ENCODE results near the gene SKAP1. TPM values are rescaled to one million over a fixed set of nuclear protein-coding genes. Genes with fewer than 3 reads are reported as not detected.

Gene SKAP1
- total and polyA plus RNA-seq, 2 of the 13 experiments (the other 11 are each of a cell fraction or from before 2014, with no cell fraction given), result 0.21 TPM; not detected in 1

DNA sequence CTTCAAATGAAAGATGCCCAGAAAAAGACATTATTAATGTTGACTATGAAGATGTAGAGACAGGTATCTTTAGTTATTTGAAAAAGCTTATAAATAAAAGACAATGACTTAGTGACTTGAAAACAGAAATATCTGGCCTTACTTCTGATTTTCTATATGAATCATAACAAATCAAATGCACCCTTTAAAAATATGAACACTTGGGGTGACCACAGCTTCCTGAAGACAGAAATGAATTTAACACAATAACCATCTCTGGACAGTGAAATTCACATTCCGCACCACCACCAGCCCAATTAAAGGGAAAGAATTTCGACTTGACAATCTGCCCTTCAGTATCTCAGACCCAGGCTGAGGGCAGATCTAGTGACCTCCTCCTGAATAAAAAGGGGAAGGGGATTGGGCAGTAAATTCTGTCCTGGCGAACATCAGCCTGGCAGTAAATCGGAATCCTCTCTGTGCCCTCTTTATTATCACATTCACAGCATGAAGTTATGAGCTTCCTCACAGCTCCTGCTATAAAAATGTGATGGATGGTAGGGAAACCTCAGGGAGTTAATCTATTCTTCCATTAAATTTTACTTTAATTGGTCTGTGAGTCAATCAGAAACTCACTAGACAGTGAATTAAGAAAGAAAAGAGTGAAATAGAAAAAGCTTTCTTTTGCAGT is 190.9 kb downstream of the SKAP1 start:
- TF ChIP-seq ZNF883 (CRISPR knock-in tag; IDR thresholded peaks at IDR 0.05; ENCODE audit: not compliant biosample characterization), result no peak
- TF ChIP-seq, protein P1, sequence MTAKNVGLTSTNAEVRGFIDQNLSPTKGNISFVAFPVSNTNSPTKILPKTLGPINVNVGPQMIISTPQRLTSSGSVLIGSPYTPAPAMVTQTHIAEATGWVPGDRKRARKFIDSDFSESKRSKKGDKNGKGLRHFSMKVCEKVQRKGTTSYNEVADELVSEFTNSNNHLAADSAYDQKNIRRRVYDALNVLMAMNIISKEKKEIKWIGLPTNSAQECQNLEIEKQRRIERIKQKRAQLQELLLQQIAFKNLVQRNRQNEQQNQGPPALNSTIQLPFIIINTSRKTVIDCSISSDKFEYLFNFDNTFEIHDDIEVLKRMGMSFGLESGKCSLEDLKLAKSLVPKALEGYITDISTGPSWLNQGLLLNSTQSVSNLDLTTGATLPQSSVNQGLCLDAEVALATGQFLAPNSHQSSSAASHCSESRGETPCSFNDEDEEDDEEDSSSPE (CRISPR knock-in tag; IDR thresholded peaks at IDR 0.05), result no peak
- no peak for TF ChIP-seq ZNF569 (CRISPR knock-in tag; IDR thresholded peaks at IDR 0.05; ENCODE audit: borderline replicate concordance)
- TF ChIP-seq SIX4 (CRISPR knock-in tag; IDR thresholded peaks at IDR 0.05), result no peak
- TF ChIP-seq RARA (CRISPR knock-in tag; IDR thresholded peaks at IDR 0.05), result no peak
- no peak for TF ChIP-seq FOXC1 (CRISPR knock-in tag; IDR thresholded peaks at IDR 0.05; ENCODE audit: borderline replicate concordance)
- TF ChIP-seq CENPX (CRISPR knock-in tag; IDR thresholded peaks at IDR 0.05), result no peak
- TF ChIP-seq GTF3A (CRISPR knock-in tag; conservative IDR thresholded peaks at IDR 0.05), result no peak
- no peak for TF ChIP-seq TBP (CRISPR knock-in tag; IDR thresholded peaks at IDR 0.05)
- POLR2A ChIA-PET, result no interaction called here
- H4K20me1 ChIP-seq (ENCODE audit: insufficient read depth, low read length), result no peaks in the 10 kb centered on the region
- FAIRE-seq (no peak), DNase-seq (ENCODE audit: low spot score) (no peak), ATAC-seq (no peak)
- H3K4me3 ChIP-seq (replicated peaks in 1 of 3; ENCODE audit: insufficient read depth in 1 of 3, low read depth in 2 of 3, low read length in 3 of 3), result no peak overlapping the region
- CTCF ChIA-PET (ENCODE audit: low intra/inter-chr PET ratio, low total read pairs), result no interaction called here
- no peak overlapping the region for H3K4me2 ChIP-seq (ENCODE audit: low read depth, low read length)
- H2AFZ ChIP-seq (ENCODE audit: low read length), result no peak overlapping the region
- H3K4me1 ChIP-seq (ENCODE audit: insufficient read depth, low read length), result no peaks in the 10 kb centered on the region
- no peaks in the 10 kb centered on the region for H3K9me3 ChIP-seq (ENCODE audit: low read length)
- BruUV-seq (replicated peaks), result no TSS peak
- intact Hi-C loops (cut with micrococcal nuclease; ENCODE audit: unreplicated experiment), result no loop called here
- H3K9ac ChIP-seq (ENCODE audit: insufficient read depth, low read depth, low read length), result no peak overlapping the region
- no peak overlapping the region for H3K27ac ChIP-seq (ENCODE audit: extremely low read length, insufficient read depth, low read length)
- no peaks in the 10 kb centered on the region for H3K36me3 ChIP-seq (replicated peaks in 1 of 2; ENCODE audit: control insufficient read depth in 1 of 2, insufficient read depth in 2 of 2, low read length in 2 of 2)
- H3K79me2 ChIP-seq (ENCODE audit: insufficient read depth, low read length), result no peaks in the 10 kb centered on the region
- in situ Hi-C loops (cut with HindIII; ENCODE audit: extremely low pct_ligation_motif_present, low pct_unique_long_range_greater_than_20kb), result no loop called here
- 0 out of 5 replicates have a peak, but pooled peaks cover 0 to 4% of the 10 kb centered on the region in 2 experiments for H3K27me3 ChIP-seq (ENCODE audit: control insufficient read depth in 1 of 2, insufficient read depth in 2 of 2, low read length in 2 of 2)
- WGBS (ENCODE audit: low lambda C conversion rate), result 6% methylated on average over 4 of the region's 4 CpGs

Data from HepG2 (cell line).